Stomach (tissue), 9 donors: Measurements from ENCODE around the gene FGD2. TPM values are rescaled to one million over a fixed set of nuclear protein-coding genes. Genes with fewer than 3 reads are reported as not detected.

Source experiments
- DNase-seq, 2 donors: peaks; one replicate each; pipeline versions ENCODE4 v3.0.0 to v3.0.0-alpha.2; 2013 to 2019
- H3K27ac ChIP-seq, 5 donors: fragments of 200-600 bp in 4 of 5; sonication (generic) in 4 of 5; one replicate each; pipeline ENCODE4 v1.5.1; 2013 to 2019; ENCODE audit warnings: mild to moderate bottlenecking in 1 of 5, moderate library complexity in 1 of 5
- H3K27me3 ChIP-seq, 3 donors: fragments of 200-600 bp; sonication (generic); one replicate each; pipeline ENCODE4 v1.5.1; 2017 to 2019; ENCODE audit warnings: mixed run types in 1 of 3
- H3K36me3 ChIP-seq, 4 donors: fragments of 200-600 bp; sonication (generic); 1 replicate in 3 of 4; 2 replicates in 1 of 4; pipeline ENCODE4 v1.5.1; 2016 to 2019
- H3K4me1 ChIP-seq, 4 donors: fragments of 200-600 bp; sonication (generic); one replicate each; pipeline ENCODE4 v1.5.1; 2016 to 2019
- H3K4me3 ChIP-seq, 4 donors: fragments of 200-600 bp; sonication (generic) in 3 of 4; one replicate each; pipeline ENCODE4 v1.5.1; 2016 to 2019; ENCODE audit warnings: mild to moderate bottlenecking in 1 of 4
- H3K9me3 ChIP-seq, 4 donors: fragments of 200-600 bp; sonication (generic); one replicate each; pipeline ENCODE4 v1.5.1; 2016 to 2019
- CTCF ChIP-seq, 7 experiments: fragments of 450-650 bp in 4 of 7; fragments of 200-600 bp in 3 of 7; sonication (generic) in 3 of 7; IDR thresholded peaks; one replicate each; pipeline ENCODE4 v1.5.1; 2016 to 2019; ENCODE audit warnings: antibody characterized with exemption in 7 of 7, control low read depth in 2 of 7, mild to moderate bottlenecking in 1 of 7
- EP300 ChIP-seq: sonication (generic); formaldehyde crosslinking; IDR thresholded peaks from one replicate; pipeline ENCODE4 v1.6.1; 2017; ENCODE audit warnings: antibody characterized with exemption
- POLR2A ChIP-seq, 4 donors: fragments of 450-650 bp; IDR thresholded peaks; one replicate each; pipeline ENCODE4 v1.6.1; 2016; ENCODE audit warnings: antibody characterized with exemption in 4 of 4, control low read depth in 2 of 4, mild to moderate bottlenecking in 1 of 4, moderate library complexity in 1 of 4
- POLR2AphosphoS5 ChIP-seq, 3 donors: sonication (generic); formaldehyde crosslinking; IDR thresholded peaks; one replicate each; pipeline ENCODE4 v1.6.1; 2016; ENCODE audit warnings: antibody characterized with exemption in 3 of 3
- WGBS, 5 donors: extraction: QIAGEN DNeasy Blood & Tissue Kit in 3 of 5; methylation state at CpG; one replicate each; pipeline versions ENCODE4 v1.1.5 to v1.1.7; 2013 to 2018; 5-methylcytosine and 5-hydroxymethylcytosine counted together
- intact Hi-C: fragments of 100-400 bp; cut with DNase I; formaldehyde crosslinking; loops from one replicate; pipeline ENCODE4 v1.15.1; 2023; ENCODE audit warnings: low total_unique reads
- polyA plus RNA-seq, 3 donors: library from polyadenylated mRNA; stranded (reverse); fragments of 200-250 nt; gene quantifications; one replicate each; pipeline ENCODE4 v1.2.3, GENCODE V29; 2013
- total RNA-seq, 5 donors: library from RNA; depleted of rRNA; stranded (reverse); fragments of >200 nt; gene quantifications; one replicate each; pipeline versions ENCODE4 v1.1.0 to v1.2.3, GENCODE V29; 2014 to 2016
- donor health status: healthy with polysubstance abuse.
- donor health status: Bipolar disorder and iron deficiency.
- donor health status: healthy.

The FGD2 gene
- total and polyA plus RNA-seq, 8 donors, result 2.6 to 34.5 (median 5.3) TPM

DNA sequence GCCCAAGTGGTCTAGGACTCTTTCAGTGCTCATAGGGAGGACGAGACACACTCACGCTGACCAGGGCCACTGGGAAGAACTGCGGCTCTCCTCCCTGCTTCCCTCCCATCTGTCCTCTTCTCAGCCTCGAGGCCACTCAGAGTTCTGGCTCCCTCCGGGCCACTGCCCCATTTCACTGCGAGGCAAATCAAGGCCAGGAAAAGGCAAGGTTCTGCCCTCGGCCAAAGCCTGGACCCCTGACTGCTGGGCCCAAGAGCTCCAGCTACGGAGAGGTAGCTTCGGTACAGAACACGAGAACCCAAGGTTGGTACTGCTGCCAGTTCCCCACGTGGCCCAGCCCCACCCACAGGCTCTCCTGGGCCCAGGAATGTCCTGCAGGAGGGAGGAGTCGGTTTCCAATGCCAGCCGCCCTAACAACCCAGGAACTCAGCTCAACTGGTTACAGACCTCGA, 36.2 kb upstream of the FGD2 start:
- Histone ChIP-seq H3K4me1 (peaks cover 0 to 32% (median 11%) of the 10 kb centered on the region in 4 donors), H3K27ac (peak overlapping the region in 1 of 5 donors; percentile 8), H3K36me3 (peaks cover 69 to 83% (median 79%) of the 10 kb centered on the region in 4 donors), H3K27me3 (no peaks in the 10 kb centered on the region), H3K9me3 (no peaks in the 10 kb centered on the region), H3K4me3 (no peak overlapping the region)
- TF ChIP-seq CTCF (IDR thresholded peaks at IDR 0.05) (no peak), EP300 (no peak), POLR2AphosphoS5 (IDR thresholded peaks at IDR 0.05) (no peak), POLR2A (IDR thresholded peaks at IDR 0.05) (no peak)
- intact Hi-C loops, result no loop called here
- 62 to 71% (median 68%) methylated on average over 14 of the region's 14 CpGs for WGBS, 5 donors
- DNase-seq, result peak in 1 of 2 donors; percentile 71

DNA sequence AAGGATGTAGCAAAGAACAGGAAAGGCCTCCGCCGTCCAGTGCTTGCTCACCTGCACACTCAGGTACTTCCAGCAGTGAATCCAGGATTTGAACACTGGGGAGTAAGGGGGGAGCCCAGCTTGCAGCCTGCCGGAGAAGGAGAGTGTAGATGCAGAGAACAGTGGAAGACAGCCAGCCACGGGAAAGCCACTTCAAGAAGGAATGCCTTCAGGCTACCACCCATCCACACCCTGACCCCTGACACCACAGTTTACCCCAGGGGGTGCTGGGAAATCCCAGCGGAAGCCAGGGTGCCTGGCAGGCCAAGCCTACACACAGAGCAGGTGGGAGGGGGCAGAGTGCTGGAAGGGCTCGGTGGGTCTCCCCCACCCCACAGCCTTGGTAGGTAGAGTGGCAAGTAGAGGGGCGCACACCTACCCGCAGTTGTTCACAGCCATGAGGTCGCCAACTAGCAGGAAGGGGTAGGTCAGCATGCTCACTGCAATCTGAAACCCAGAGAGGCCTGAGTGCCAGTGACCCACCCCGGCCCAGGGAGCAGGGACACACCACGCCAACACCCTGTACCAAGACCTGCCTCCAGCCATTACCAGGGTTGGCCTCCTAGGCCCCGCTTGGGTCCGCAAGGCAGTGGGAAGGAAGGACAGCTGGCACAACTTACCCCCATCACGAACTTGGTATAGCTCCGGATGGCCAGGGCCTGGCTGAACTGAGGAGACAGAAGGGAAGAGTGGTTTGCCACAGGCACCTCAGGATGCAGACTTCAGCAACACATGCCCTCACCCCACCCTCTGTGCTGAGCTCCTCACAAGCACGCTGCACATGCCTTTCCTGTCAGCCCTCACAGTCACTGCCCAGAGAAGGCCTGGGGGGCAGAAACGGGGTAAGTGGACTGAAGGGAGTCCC, 35.2 kb upstream of the FGD2 start:
- Histone ChIP-seq H3K27me3 (no peaks in the 10 kb centered on the region), H3K9me3 (no peaks in the 10 kb centered on the region), H3K27ac (peak overlapping the region in 1 of 5 donors; percentile 34), H3K4me1 (peaks cover 0 to 28% (median 7%) of the 10 kb centered on the region in 4 donors), H3K36me3 (peaks cover 79 to 93% (median 89%) of the 10 kb centered on the region in 4 donors), H3K4me3 (no peak overlapping the region)
- WGBS, 5 donors, result 82 to 87% (median 84%) methylated on average over 15 to 17 of the region's 17 CpGs
- no peak for DNase-seq
- intact Hi-C loops, result no loop called here
- TF ChIP-seq EP300 (no peak), CTCF (IDR thresholded peaks at IDR 0.05) (no peak), POLR2AphosphoS5 (IDR thresholded peaks at IDR 0.05) (no peak), POLR2A (IDR thresholded peaks at IDR 0.05) (no peak)

DNA sequence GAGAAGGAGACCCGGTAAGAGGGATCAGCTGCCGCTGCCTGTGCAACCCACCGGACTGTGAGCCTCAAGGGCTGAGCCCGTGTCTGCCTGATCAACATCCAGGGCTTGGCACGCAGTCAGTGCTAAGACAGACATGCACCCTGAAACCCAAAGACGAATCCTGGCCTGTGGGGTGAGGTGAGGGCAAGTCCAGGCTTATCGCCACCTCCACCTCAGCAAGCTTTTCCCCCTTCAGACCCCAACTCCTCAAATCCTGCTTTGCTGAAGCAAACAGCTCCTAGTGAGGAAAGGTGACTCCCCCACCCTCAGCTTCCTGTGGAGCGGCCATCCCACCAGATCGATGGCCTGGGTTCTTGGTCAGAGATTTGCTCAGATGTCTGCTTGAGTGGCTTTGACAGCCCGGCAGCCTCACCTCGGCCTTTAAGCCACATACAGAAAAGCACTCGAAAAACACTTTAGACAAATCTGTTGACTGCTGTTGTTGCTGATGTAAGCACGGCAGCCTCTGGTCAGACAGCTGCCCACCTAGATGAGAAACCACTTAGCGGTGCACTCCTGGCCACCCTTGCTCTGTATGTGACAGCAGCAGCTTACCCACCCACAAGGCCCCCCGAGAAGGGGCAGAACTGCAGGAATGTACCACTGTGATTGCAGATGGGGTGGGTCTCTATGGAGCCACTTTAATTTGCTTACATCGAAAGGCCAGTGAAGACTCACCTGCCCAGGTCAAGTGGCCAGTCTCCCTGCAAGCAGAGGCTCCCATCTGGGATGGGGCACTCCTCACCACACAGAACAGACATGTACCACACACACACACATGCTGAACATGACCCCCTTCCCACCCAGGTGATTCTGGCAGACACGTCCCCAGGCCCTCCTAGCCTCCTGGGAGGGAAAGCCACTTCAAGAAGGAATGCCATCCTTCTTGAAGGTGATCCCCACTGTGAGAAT, 34.3 kb upstream of the FGD2 start:
- intact Hi-C loops, result no loop called here
- no peak overlapping the region for H3K27ac ChIP-seq
- H3K4me3 ChIP-seq, result no peak overlapping the region
- TF ChIP-seq POLR2AphosphoS5 (IDR thresholded peaks at IDR 0.05) (no peak), EP300 (no peak), CTCF (IDR thresholded peaks at IDR 0.05) (no peak), POLR2A (IDR thresholded peaks at IDR 0.05) (no peak)
- H3K27me3 ChIP-seq, result no peaks in the 10 kb centered on the region
- H3K36me3 ChIP-seq, result peaks cover 88 to 100% (median 98%) of the 10 kb centered on the region in 4 donors
- 83 to 90% (median 86%) methylated on average over 13 to 17 of the region's 17 CpGs for WGBS, 5 donors
- no peaks in the 10 kb centered on the region for H3K9me3 ChIP-seq
- DNase-seq, result no peak
- H3K4me1 ChIP-seq, result peaks cover 0 to 32% (median 7%) of the 10 kb centered on the region in 4 donors
